Measurements from ENCODE around the gene ZNF681. TPM values are rescaled to one million over a fixed set of nuclear protein-coding genes. Genes with fewer than 3 reads are reported as not detected.
"Not testable (repeated sequence)": the region's sequence is repeated elsewhere in the genome, so short reads cannot be mapped to it uniquely, and the experiment has no call there.

Gene ZNF681
- total and polyA plus RNA-seq, 2 of the 4 experiments (the other 2 are of a cell fraction), result 0.15 to 0.54 TPM

GRCh38 chr19:23730729-23731465 lies 27.8 kb downstream of the ZNF681 start:
- H4K91ac ChIP-seq (ENCODE audit: insufficient read depth, low read depth, low read length); H2AK9ac ChIP-seq (replicated peaks; ENCODE audit: low read depth, low read length, poor library complexity); H3K27ac ChIP-seq (ENCODE audit: insufficient read depth, low read length); H2BK5ac ChIP-seq (ENCODE audit: low read depth, low read length, poor library complexity, severe bottlenecking); H3K4me1 ChIP-seq (ENCODE audit: control insufficient read depth, insufficient read depth, low read length); H3K27me3 ChIP-seq (ENCODE audit: control insufficient read depth, insufficient read depth, low read length); H3K9me3 ChIP-seq (ENCODE audit: control insufficient read depth, insufficient read depth, low read length); H3K79me1 ChIP-seq (ENCODE audit: low read depth in 1 of 2, low read length in 2 of 2); DNase-seq; H3K4me2 ChIP-seq (ENCODE audit: low read depth, low read length); H4K8ac ChIP-seq (ENCODE audit: low read depth in 2 of 2, low read length in 2 of 2); in situ Hi-C loops (cut with MboI; ENCODE audit: low sequenced_read_pairs); H2BK120ac ChIP-seq (ENCODE audit: low read depth, low read length); H3K56ac ChIP-seq (ENCODE audit: extremely low read depth, insufficient read depth, low read length); H2BK15ac ChIP-seq (ENCODE audit: low read depth, low read length); H3K9me1 ChIP-seq (ENCODE audit: insufficient read depth, low read length); H3K18ac ChIP-seq (ENCODE audit: low read depth, low read length); H3K4me3 ChIP-seq (ENCODE audit: insufficient read depth, low read depth, low read length); H3K14ac ChIP-seq (replicated peaks; ENCODE audit: low read depth, low read length); intact Hi-C loops (cut with micrococcal nuclease); H3K9ac ChIP-seq (ENCODE audit: low read depth, low read length); H3K4ac ChIP-seq (ENCODE audit: low read depth, low read length); CTCF ChIA-PET; POLR2A ChIA-PET (ENCODE audit: unreplicated experiment); BruUV-seq (replicated peaks); H2AK5ac ChIP-seq (ENCODE audit: low read depth, low read length); H4K5ac ChIP-seq (ENCODE audit: low read depth, low read length); ATAC-seq (ENCODE audit: low read depth); H3K23ac ChIP-seq (ENCODE audit: low read depth, low read length); H2BK20ac ChIP-seq (ENCODE audit: low read depth, low read length); dilution Hi-C loops (cut with HindIII; ENCODE audit: low sequenced_read_pairs, unreplicated experiment); H2AFZ ChIP-seq (replicated peaks; ENCODE audit: low read length, poor library complexity); H3K36me3 ChIP-seq (ENCODE audit: control insufficient read depth, insufficient read depth, low read length); H4K20me1 ChIP-seq (ENCODE audit: insufficient read depth, low read length): not testable (repeated sequence)
- WGBS, 2 experiments (ENCODE audit: extremely low coverage in 2 of 2, insufficient read length in 1 of 2), result no CpG with 5 or more reads among the region's 6 CpGs

- H3K14ac ChIP-seq (replicated peaks; ENCODE audit: low read depth, low read length); in situ Hi-C loops (cut with MboI; ENCODE audit: low sequenced_read_pairs); H3K4me3 ChIP-seq (ENCODE audit: insufficient read depth, low read depth, low read length); H3K36me3 ChIP-seq (ENCODE audit: control insufficient read depth, insufficient read depth, low read length); H2BK15ac ChIP-seq (ENCODE audit: low read depth, low read length); H3K79me1 ChIP-seq (ENCODE audit: low read depth in 1 of 2, low read length in 2 of 2); H3K27ac ChIP-seq (ENCODE audit: insufficient read depth, low read length); H2BK20ac ChIP-seq (ENCODE audit: low read depth, low read length); H2AK5ac ChIP-seq (ENCODE audit: low read depth, low read length); H4K20me1 ChIP-seq (ENCODE audit: insufficient read depth, low read length); H3K23ac ChIP-seq (ENCODE audit: low read depth, low read length); H2BK120ac ChIP-seq (ENCODE audit: low read depth, low read length); H2AFZ ChIP-seq (replicated peaks; ENCODE audit: low read length, poor library complexity); intact Hi-C loops (cut with micrococcal nuclease); DNase-seq; BruUV-seq (replicated peaks); ATAC-seq (ENCODE audit: low read depth); POLR2A ChIA-PET (ENCODE audit: unreplicated experiment); H3K56ac ChIP-seq (ENCODE audit: extremely low read depth, insufficient read depth, low read length); dilution Hi-C loops (cut with HindIII; ENCODE audit: low sequenced_read_pairs, unreplicated experiment); H3K9ac ChIP-seq (ENCODE audit: low read depth, low read length); H3K9me1 ChIP-seq (ENCODE audit: insufficient read depth, low read length); CTCF ChIA-PET; H4K8ac ChIP-seq (ENCODE audit: low read depth in 2 of 2, low read length in 2 of 2); H3K9me3 ChIP-seq (ENCODE audit: control insufficient read depth, insufficient read depth, low read length); H2BK5ac ChIP-seq (ENCODE audit: low read depth, low read length, poor library complexity, severe bottlenecking); H4K91ac ChIP-seq (ENCODE audit: insufficient read depth, low read depth, low read length); H3K4me2 ChIP-seq (ENCODE audit: low read depth, low read length); H3K4me1 ChIP-seq (ENCODE audit: control insufficient read depth, insufficient read depth, low read length); H2AK9ac ChIP-seq (replicated peaks; ENCODE audit: low read depth, low read length, poor library complexity); H3K4ac ChIP-seq (ENCODE audit: low read depth, low read length); H3K27me3 ChIP-seq (ENCODE audit: control insufficient read depth, insufficient read depth, low read length); H4K5ac ChIP-seq (ENCODE audit: low read depth, low read length); H3K18ac ChIP-seq (ENCODE audit: low read depth, low read length): not testable (repeated sequence)
- no CpG with 5 or more reads among the region's 6 CpGs for WGBS, 2 experiments (ENCODE audit: extremely low coverage in 2 of 2, insufficient read length in 1 of 2)
These were observed 34.5 kb downstream of the ZNF681 start for GRCh38 chr19:23724161-23724560.

Measured in IMR-90 (cell line).